H1 (cell line): ENCODE measurements around the gene MYOM3. TPM values are rescaled to one million over a fixed set of nuclear protein-coding genes. Genes with fewer than 3 reads are reported as not detected.
"Not testable (repeated sequence)": the region's sequence is repeated elsewhere in the genome, so short reads cannot be mapped to it uniquely, and the experiment has no call there.

Experiments
- CTCF ChIA-PET: fragments of 300-600 bp; sonication (Branson Sonifier 250); formaldehyde crosslinking; loops from one replicate; lab custom pipeline; 2021; ENCODE audit not compliant: partially characterized antibody; lab: Charles Lee
- POLR2A ChIA-PET: fragments of 300-600 bp; sonication (Branson Sonifier 250); formaldehyde crosslinking; loops from one replicate; lab custom pipeline; 2021; ENCODE audit warnings: inconsistent platforms; ENCODE audit not compliant: partially characterized antibody; lab: Charles Lee
- DNase-seq, 2 experiments: peaks; one replicate each; pipeline versions ENCODE4 v3.0.0 to v3.0.0-alpha.2; 2010 to 2022; ENCODE audit warnings: low spot score in 2 of 2, low read depth in 1 of 2, mixed read lengths in 1 of 2
- FAIRE-seq: peaks from 2 replicates; lab custom pipeline; 2011; peaks lifted over from hg19 to GRCh38; lab: Jason Lieb, UNC
- H2AFZ ChIP-seq: 2 replicates; pipeline ENCODE4 v1.8.1; 2012; ENCODE audit warnings: low read length, inconsistent platforms
- H2AK5ac ChIP-seq: 2 replicates; pipeline ENCODE4 v1.6.1; 2013; ENCODE audit warnings: low read depth, low read length
- H2BK120ac ChIP-seq: replicated peaks from 2 replicates; pipeline ENCODE3; 2013; ENCODE audit warnings: low read depth, low read length, inconsistent platforms
- H2BK12ac ChIP-seq: 2 replicates; pipeline ENCODE4 v1.6.1; 2013; ENCODE audit warnings: low read depth, low read length
- H2BK15ac ChIP-seq: 2 replicates; pipeline ENCODE4 v1.6.1; 2013; ENCODE audit warnings: low read length
- H2BK20ac ChIP-seq: 2 replicates; pipeline ENCODE4 v1.6.1; 2013; ENCODE audit warnings: low read length
- H2BK5ac ChIP-seq: 2 replicates; pipeline ENCODE4 v1.6.1; 2013; ENCODE audit warnings: low read depth, low read length
- H3K14ac ChIP-seq: 2 replicates; pipeline ENCODE4 v1.6.1; 2013; ENCODE audit warnings: inconsistent platforms; ENCODE audit not compliant: insufficient read length
- H3K18ac ChIP-seq: 2 replicates; pipeline ENCODE4 v1.6.1; 2013; ENCODE audit warnings: low read length; ENCODE audit errors: extremely low read depth
- H3K23ac ChIP-seq: 2 replicates; pipeline ENCODE4 v1.6.1; 2013; ENCODE audit warnings: inconsistent platforms; ENCODE audit not compliant: insufficient read length
- H3K23me2 ChIP-seq: 2 replicates; pipeline ENCODE4 v1.6.1; 2013; ENCODE audit warnings: low read depth, low read length
- H3K27ac ChIP-seq: 2 replicates; pipeline ENCODE4 v1.6.1; 2011; ENCODE audit warnings: low read depth, low read length, inconsistent platforms
- H3K27me3 ChIP-seq, 4 experiments: replicated peaks in 1 of 4; 1 replicate in 1 of 4; 2 replicates in 3 of 4; pipeline versions ENCODE4 v1.6.1 to v1.8.1; 2011 to 2013; ENCODE audit warnings: low read length in 3 of 4, mild to moderate bottlenecking in 3 of 4, inconsistent platforms in 2 of 4, mixed read lengths in 2 of 4, moderate library complexity in 1 of 4; ENCODE audit not compliant: control insufficient read depth in 3 of 4, insufficient read depth in 3 of 4; ENCODE audit errors: extremely low read depth in 1 of 4
- H3K36me3 ChIP-seq, 4 experiments: 2 replicates each; pipeline versions ENCODE4 v1.6.1 to v1.8.1; 2011 to 2013; ENCODE audit warnings: mild to moderate bottlenecking in 4 of 4, low read length in 3 of 4, moderate library complexity in 2 of 4, control low read depth in 1 of 4, inconsistent platforms in 1 of 4; ENCODE audit not compliant: insufficient read depth in 4 of 4, control insufficient read depth in 2 of 4
- H3K4ac ChIP-seq: replicated peaks from 2 replicates; pipeline ENCODE3; 2013; ENCODE audit warnings: low read length, low read depth, mixed read lengths, inconsistent platforms; ENCODE audit not compliant: insufficient read length
- H3K4me1 ChIP-seq, 4 experiments: replicated peaks in 1 of 4; 1 replicate in 1 of 4; 2 replicates in 3 of 4; pipeline versions ENCODE4 v1.6.1 to v1.8.1; 2011 to 2013; ENCODE audit warnings: low read length in 3 of 4, inconsistent platforms in 2 of 4, mixed read lengths in 1 of 4; ENCODE audit not compliant: insufficient read depth in 4 of 4, control insufficient read depth in 3 of 4
- H3K4me2 ChIP-seq, 2 experiments: 2 replicates each; pipeline versions ENCODE4 v1.6.1 to v1.8.1; 2011 to 2013; ENCODE audit warnings: low read depth in 2 of 2, low read length in 2 of 2, control low read depth in 1 of 2, inconsistent platforms in 1 of 2, mild to moderate bottlenecking in 1 of 2; ENCODE audit not compliant: insufficient read depth in 1 of 2
- H3K4me3 ChIP-seq, 4 experiments: fragments of 200-600, 300-600 bp in 1 of 4; sonication (generic), shearing (Covaris generic), sonication (Bioruptor Twin) in 1 of 4; 2 replicates each; pipeline versions ENCODE4 v1.5.1 to v1.8.1; 2011 to 2016; ENCODE audit warnings: low read length in 4 of 4, low read depth in 3 of 4, control low read depth in 2 of 4, inconsistent platforms in 2 of 4, mild to moderate bottlenecking in 2 of 4, mixed read lengths in 1 of 4, moderate library complexity in 1 of 4; ENCODE audit not compliant: insufficient read depth in 2 of 4; ENCODE audit errors: extremely low read depth in 1 of 4
- H3K56ac ChIP-seq: replicated peaks from 2 replicates; pipeline ENCODE3; 2013; ENCODE audit warnings: low read depth, mild to moderate bottlenecking, mixed read lengths, low read length, inconsistent platforms; ENCODE audit not compliant: insufficient read length
- H3K79me1 ChIP-seq: 2 replicates; pipeline ENCODE4 v1.6.1; 2013; ENCODE audit warnings: low read depth, low read length, control low read depth
- H3K79me2 ChIP-seq, 2 experiments: 2 replicates each; pipeline versions ENCODE4 v1.6.1 to v1.8.1; 2012 to 2013; ENCODE audit warnings: low read length in 2 of 2, mild to moderate bottlenecking in 2 of 2, inconsistent platforms in 1 of 2; ENCODE audit not compliant: insufficient read depth in 2 of 2, control insufficient read depth in 1 of 2
- H3K9ac ChIP-seq, 4 experiments: replicated peaks in 1 of 4; 1 replicate in 1 of 4; 2 replicates in 3 of 4; pipeline versions ENCODE4 v1.6.1 to v1.8.1; 2011 to 2013; ENCODE audit warnings: low read depth in 3 of 4, low read length in 3 of 4, control low read depth in 2 of 4, mild to moderate bottlenecking in 2 of 4, moderate library complexity in 2 of 4, inconsistent platforms in 1 of 4; ENCODE audit errors: extremely low read depth in 1 of 4
- H3K9me3 ChIP-seq, 2 experiments: 2 replicates each; pipeline versions ENCODE4 v1.6.1 to v1.8.1; 2012 to 2013; ENCODE audit warnings: mild to moderate bottlenecking in 2 of 2, moderate library complexity in 2 of 2, control low read depth in 1 of 2, inconsistent platforms in 1 of 2, low read depth in 1 of 2, low read length in 1 of 2, mixed read lengths in 1 of 2; ENCODE audit not compliant: insufficient read depth in 2 of 2
- H4K20me1 ChIP-seq, 2 experiments: replicated peaks in 1 of 2; 2 replicates each; pipeline versions ENCODE3 to v1.8.1; 2011 to 2013; ENCODE audit warnings: inconsistent platforms in 2 of 2, low read length in 2 of 2, mild to moderate bottlenecking in 1 of 2; ENCODE audit not compliant: insufficient read depth in 2 of 2, control insufficient read depth in 1 of 2
- H4K5ac ChIP-seq: 2 replicates; pipeline ENCODE4 v1.6.1; 2013; ENCODE audit warnings: low read length, low read depth, mixed read lengths, inconsistent platforms; ENCODE audit not compliant: insufficient read length
- H4K8ac ChIP-seq: 2 replicates; pipeline ENCODE4 v1.8.0; 2013; ENCODE audit warnings: mild to moderate bottlenecking, moderate library complexity, low read length, inconsistent platforms; ENCODE audit not compliant: insufficient read depth; ENCODE audit errors: extremely low read depth
- H4K91ac ChIP-seq: replicated peaks from 2 replicates; pipeline ENCODE3; 2013; ENCODE audit warnings: low read length, mixed read lengths, inconsistent platforms; ENCODE audit not compliant: insufficient read length
- WGBS, 2 experiments: shearing (Covaris generic) in 1 of 2; methylation state at CpG; one replicate each; pipeline versions ENCODE4 v1.1.6 to v1.1.7; 2013 to 2015; ENCODE audit warnings: low lambda C conversion rate in 2 of 2, mixed read lengths in 2 of 2, inconsistent platforms in 1 of 2, low coverage in 1 of 2, missing lambda C conversion rate in 1 of 2; ENCODE audit not compliant: insufficient replicate concordance in 2 of 2, insufficient coverage in 1 of 2, insufficient read length in 1 of 2; ENCODE audit errors: extremely low coverage in 1 of 2, missing lambda C conversion rate in 1 of 2; 5-methylcytosine and 5-hydroxymethylcytosine counted together
- polyA plus RNA-seq, 7 experiments: library from polyadenylated mRNA; depleted of rRNA in 3 of 7; stranded (reverse) in 5 of 7; unstranded in 2 of 7; fragments of >200 nt in 5 of 7; fragments of 200-250 nt in 2 of 7; gene quantifications; 1 replicate in 5 of 7; 2 replicates in 1 of 7; 4 replicates in 1 of 7; pipeline versions ENCODE4 v1.2.1 to v1.2.3, GENCODE V29; 2011 to 2013; ENCODE audit warnings: missing spikeins in 2 of 7, mixed read lengths in 2 of 7
- total RNA-seq: library from RNA; stranded (reverse); fragmentation: NEBNext Ultra II Directional; extraction: Animal tissue kit (Norgen Biotek cat#: 25700); gene quantifications from 2 replicates; pipeline ENCODE4 v1.2.1, GENCODE V29; 2021

Gene MYOM3
- total and polyA plus RNA-seq, 2 of the 8 experiments (the other 6 are each of a cell fraction or from before 2014, with no cell fraction given), result 0.08 to 0.09 TPM

- H2AK5ac ChIP-seq, FAIRE-seq, H2BK120ac ChIP-seq, H4K8ac ChIP-seq, H2BK12ac ChIP-seq, H3K27me3 ChIP-seq, H3K56ac ChIP-seq, H3K9ac ChIP-seq, H3K4ac ChIP-seq, H3K14ac ChIP-seq, H3K79me2 ChIP-seq, H3K79me1 ChIP-seq, H4K5ac ChIP-seq, H3K4me2 ChIP-seq, H2BK20ac ChIP-seq, H3K27ac ChIP-seq, H3K4me1 ChIP-seq, H2BK5ac ChIP-seq, H3K36me3 ChIP-seq, H3K18ac ChIP-seq, H3K9me3 ChIP-seq, H3K23ac ChIP-seq, H4K20me1 ChIP-seq, POLR2A ChIA-PET, H3K23me2 ChIP-seq, H3K4me3 ChIP-seq, H2AFZ ChIP-seq, H4K91ac ChIP-seq, DNase-seq, H2BK15ac ChIP-seq: not testable (repeated sequence)
- CTCF ChIA-PET, result interaction anchor here (1.7 kb wide), 1 partner anchor 21 kb away, joined by 3 read pairs; no protein-coding TSS in a partner anchor
- WGBS, 2 experiments, result 93% methylated on average over 3 of the region's 4 CpGs; no CpG with 5 or more reads in 1 of the 2 experiments
Observed at GRCh38 chr1:24048894-24049293, 63.0 kb downstream of the MYOM3 start.
